Peyer's patch (tissue), 4 donors: ENCODE results near the gene DNAJB11. TPM values are rescaled to one million over a fixed set of nuclear protein-coding genes. Genes with fewer than 3 reads are reported as not detected.

Source experiments
- DNase-seq, 3 donors: peaks; one replicate each; pipeline ENCODE4 v3.0.0-alpha.2; 2017 to 2019
- H3K27ac ChIP-seq, 4 donors: fragments of 200-600 bp; sonication (generic); one replicate each; pipeline ENCODE4 v1.5.1; 2016 to 2019
- H3K27me3 ChIP-seq, 2 donors: fragments of 200-600 bp; sonication (generic); one replicate each; pipeline ENCODE4 v1.5.1; 2019
- H3K36me3 ChIP-seq, 3 donors: fragments of 200-600 bp; sonication (generic); one replicate each; pipeline ENCODE4 v1.5.1; 2016 to 2019
- H3K4me1 ChIP-seq, 4 donors: fragments of 200-600 bp; sonication (generic); one replicate each; pipeline ENCODE4 v1.5.1; 2016 to 2019
- H3K4me3 ChIP-seq, 4 donors: fragments of 200-600 bp; sonication (generic); 1 replicate in 3 of 4; 2 replicates in 1 of 4; pipeline ENCODE4 v1.5.1; 2016 to 2019; ENCODE audit warnings: mild to moderate bottlenecking in 1 of 4
- H3K9me3 ChIP-seq, 4 donors: fragments of 200-600 bp; sonication (generic); one replicate each; pipeline ENCODE4 v1.5.1; 2016 to 2019; ENCODE audit warnings: mild to moderate bottlenecking in 1 of 4
- CTCF ChIP-seq, 6 experiments: fragments of 450-650 bp in 4 of 6; fragments of 200-600 bp in 2 of 6; sonication (generic) in 1 of 6; IDR thresholded peaks; one replicate each; pipeline ENCODE4 v1.5.1; 2017 to 2019; ENCODE audit warnings: antibody characterized with exemption in 6 of 6, mild to moderate bottlenecking in 3 of 6, moderate library complexity in 1 of 6
- POLR2A ChIP-seq, 2 donors: fragments of 450-650 bp; IDR thresholded peaks; one replicate each; pipeline ENCODE4 v1.5.1; 2017; ENCODE audit warnings: antibody characterized with exemption in 2 of 2, mild to moderate bottlenecking in 2 of 2, moderate library complexity in 2 of 2
- total RNA-seq, 4 donors: library from RNA; depleted of rRNA; stranded (reverse); fragments of >200 nt; gene quantifications; one replicate each; pipeline ENCODE4 v1.1.0, GENCODE V29; 2016

The DNAJB11 gene
- total RNA-seq, 4 donors from 2014 or later, result 16.5 to 61.3 (median 42.4) TPM

GRCh38 chr3:186588632-186589031 lies 18.1 kb downstream of the DNAJB11 start:
- TF ChIP-seq POLR2A (IDR thresholded peaks at IDR 0.05), result no peak
- no peak for TF ChIP-seq CTCF (IDR thresholded peaks at IDR 0.05)
- peaks cover 0 to 26% (median 0%) of the 10 kb centered on the region in 3 donors for H3K36me3 ChIP-seq
- H3K27ac ChIP-seq, result no peak overlapping the region
- no peaks in the 10 kb centered on the region for H3K27me3 ChIP-seq
- DNase-seq, result no peak
- peaks cover 0 to 4% (median 0%) of the 10 kb centered on the region in 4 donors for H3K4me1 ChIP-seq
- no peak overlapping the region for H3K4me3 ChIP-seq
- no peaks in the 10 kb centered on the region for H3K9me3 ChIP-seq

GRCh38 chr3:186589121-186589520 lies 18.6 kb downstream of the DNAJB11 start:
- Histone ChIP-seq H3K36me3 (peaks cover 0 to 21% (median 0%) of the 10 kb centered on the region in 3 donors), H3K27ac (no peak overlapping the region), H3K4me1 (peaks cover 0 to 7% (median 0%) of the 10 kb centered on the region in 4 donors), H3K9me3 (no peaks in the 10 kb centered on the region), H3K4me3 (no peak overlapping the region), H3K27me3 (no peaks in the 10 kb centered on the region)
- DNase-seq, result no peak
- TF ChIP-seq POLR2A (IDR thresholded peaks at IDR 0.05), result no peak
- peak in 3 of 6 experiments; percentile 6 to 23 (median 10) for TF ChIP-seq CTCF (IDR thresholded peaks at IDR 0.05)

GRCh38 chr3:186589856-186590579 lies 19.5 kb downstream of the DNAJB11 start:
- Histone ChIP-seq H3K36me3 (peaks cover 0 to 12% (median 0%) of the 10 kb centered on the region in 3 donors), H3K4me1 (peaks cover 0 to 13% (median 0%) of the 10 kb centered on the region in 4 donors), H3K4me3 (no peak overlapping the region), H3K27ac (peak overlapping the region in 2 of 4 donors; percentile 29 to 83), H3K9me3 (no peaks in the 10 kb centered on the region), H3K27me3 (no peaks in the 10 kb centered on the region)
- DNase-seq, result peak in 2 of 3 donors; percentile 64 to 70
- TF ChIP-seq POLR2A (IDR thresholded peaks at IDR 0.05) (no peak), CTCF (IDR thresholded peaks at IDR 0.05) (no peak)

GRCh38 chr3:186590580-186591295 lies 20.2 kb downstream of the DNAJB11 start:
- no peak for TF ChIP-seq POLR2A (IDR thresholded peaks at IDR 0.05)
- Histone ChIP-seq H3K27me3 (no peaks in the 10 kb centered on the region), H3K4me1 (peaks cover 0 to 13% (median 0%) of the 10 kb centered on the region in 4 donors), H3K4me3 (no peak overlapping the region), H3K27ac (peak overlapping the region in 2 of 4 donors; percentile 29 to 83), H3K9me3 (no peaks in the 10 kb centered on the region), H3K36me3 (peaks cover 0 to 5% (median 0%) of the 10 kb centered on the region in 3 donors)
- DNase-seq, result no peak

GRCh38 chr3:186592682-186593081 lies 22.2 kb downstream of the DNAJB11 start:
- Histone ChIP-seq H3K27me3 (no peaks in the 10 kb centered on the region), H3K4me1 (peaks cover 0 to 13% (median 0%) of the 10 kb centered on the region in 4 donors), H3K4me3 (no peak overlapping the region), H3K27ac (no peak overlapping the region), H3K36me3 (no peaks in the 10 kb centered on the region), H3K9me3 (no peaks in the 10 kb centered on the region)
- TF ChIP-seq CTCF (IDR thresholded peaks at IDR 0.05), result no peak
- no peak for DNase-seq

GRCh38 chr3:186593862-186594261 lies 23.3 kb downstream of the DNAJB11 start:
- H3K9me3 ChIP-seq, result no peaks in the 10 kb centered on the region
- H3K4me1 ChIP-seq, result peaks cover 0 to 13% (median 0%) of the 10 kb centered on the region in 4 donors
- H3K4me3 ChIP-seq, result no peak overlapping the region
- peak in 1 of 3 donors; percentile 56 for DNase-seq
- TF ChIP-seq CTCF (IDR thresholded peaks at IDR 0.05) (no peak), POLR2A (IDR thresholded peaks at IDR 0.05) (no peak)
- H3K27me3 ChIP-seq, result no peaks in the 10 kb centered on the region
- H3K27ac ChIP-seq, result peak overlapping the region in 2 of 4 donors; percentile 62 to 64
- no peaks in the 10 kb centered on the region for H3K36me3 ChIP-seq
